ENCODE data around the gene CD34. TPM values are rescaled to one million over a fixed set of nuclear protein-coding genes. Genes with fewer than 3 reads are reported as not detected.

CD34 gene
- polyA plus RNA-seq, 1 donor from 2014 or later = not detected

GRCh38 chr1:207949571-207950195 is 38.8 kb upstream of the CD34 start:
- no peaks in the 10 kb centered on the region for H3K9me3 ChIP-seq (ENCODE audit: low read length)
- no peak overlapping the region for H2AFZ ChIP-seq (ENCODE audit: low read depth, low read length)
- no peaks in the 10 kb centered on the region for H3K9me2 ChIP-seq (ENCODE audit: insufficient read depth, low read length)
- H4K20me1 ChIP-seq (ENCODE audit: insufficient read depth) = no peaks in the 10 kb centered on the region
- H3K4me3 ChIP-seq (ENCODE audit: low read length) = no peak overlapping the region
- H3K27ac ChIP-seq (ENCODE audit: low read length) = no peak overlapping the region
- no peak overlapping the region for H3K9ac ChIP-seq (ENCODE audit: low read length)
- H3F3A ChIP-seq (ENCODE audit: insufficient read depth, low read length, poor library complexity, severe bottlenecking) = no peaks in the 10 kb centered on the region
- H3K36me3 ChIP-seq (ENCODE audit: insufficient read depth, low read length) = no peaks in the 10 kb centered on the region
- H3K27me3 ChIP-seq (ENCODE audit: insufficient read depth, low read depth, low read length) = no peaks in the 10 kb centered on the region
- no peak overlapping the region for H3K4me2 ChIP-seq (ENCODE audit: low read length)
- no peaks in the 10 kb centered on the region for H3K79me2 ChIP-seq (replicated peaks; ENCODE audit: insufficient read depth, low read length)
- no peak for TF ChIP-seq TAF1 (IDR thresholded peaks at IDR 0.05; ENCODE audit: low read depth)
- TF ChIP-seq REST (IDR thresholded peaks at IDR 0.05; ENCODE audit: borderline replicate concordance) = no peak

- TF ChIP-seq RAD21 (conservative IDR thresholded peaks at IDR 0.05) = no peak
- no peak for TF ChIP-seq MXI1 (conservative IDR thresholded peaks at IDR 0.05; ENCODE audit: poor library complexity, severe bottlenecking)
- no peak for TF ChIP-seq TAF1 (IDR thresholded peaks at IDR 0.05; ENCODE audit: low read depth)
- no peak for TF ChIP-seq EP300 (conservative IDR thresholded peaks at IDR 0.05; ENCODE audit: poor library complexity, severe bottlenecking)
- TF ChIP-seq CTCF (IDR thresholded peaks at IDR 0.05; ENCODE audit: poor library complexity, severe bottlenecking) = no peak
- TF ChIP-seq SMC3 (conservative IDR thresholded peaks at IDR 0.05; ENCODE audit: poor library complexity) = no peak
- TF ChIP-seq REST (IDR thresholded peaks at IDR 0.05; ENCODE audit: borderline replicate concordance) = no peak
- TF ChIP-seq POLR2AphosphoS5 (IDR thresholded peaks at IDR 0.05) = no peak
- no peak for TF ChIP-seq EZH2 (IDR thresholded peaks at IDR 0.05; ENCODE audit: borderline replicate concordance, insufficient read depth, low read length, poor library complexity, severe bottlenecking)
- Histone ChIP-seq H3K27me3 (ENCODE audit: insufficient read depth, low read depth, low read length) (no peaks in the 10 kb centered on the region), H3K4me2 (ENCODE audit: low read length) (no peak overlapping the region), H4K20me1 (ENCODE audit: insufficient read depth) (no peaks in the 10 kb centered on the region), H3F3A (ENCODE audit: insufficient read depth, low read length, poor library complexity, severe bottlenecking) (no peaks in the 10 kb centered on the region), H3K79me2 (replicated peaks; ENCODE audit: insufficient read depth, low read length) (no peaks in the 10 kb centered on the region), H3K9ac (ENCODE audit: low read length) (no peak overlapping the region), H3K9me3 (ENCODE audit: low read length) (no peaks in the 10 kb centered on the region), H3K36me3 (ENCODE audit: insufficient read depth, low read length) (no peaks in the 10 kb centered on the region), H2AFZ (ENCODE audit: low read depth, low read length) (no peak overlapping the region), H3K9me2 (ENCODE audit: insufficient read depth, low read length) (no peaks in the 10 kb centered on the region), H3K27ac (ENCODE audit: low read length) (no peak overlapping the region), H3K4me3 (ENCODE audit: low read length) (no peak overlapping the region)
Observed at GRCh38 chr1:207948536-207949250, 37.8 kb upstream of the CD34 start.

Measured in neural cell (in vitro differentiated cells).